ENCODE data around the gene SUPT6H.

DNA sequence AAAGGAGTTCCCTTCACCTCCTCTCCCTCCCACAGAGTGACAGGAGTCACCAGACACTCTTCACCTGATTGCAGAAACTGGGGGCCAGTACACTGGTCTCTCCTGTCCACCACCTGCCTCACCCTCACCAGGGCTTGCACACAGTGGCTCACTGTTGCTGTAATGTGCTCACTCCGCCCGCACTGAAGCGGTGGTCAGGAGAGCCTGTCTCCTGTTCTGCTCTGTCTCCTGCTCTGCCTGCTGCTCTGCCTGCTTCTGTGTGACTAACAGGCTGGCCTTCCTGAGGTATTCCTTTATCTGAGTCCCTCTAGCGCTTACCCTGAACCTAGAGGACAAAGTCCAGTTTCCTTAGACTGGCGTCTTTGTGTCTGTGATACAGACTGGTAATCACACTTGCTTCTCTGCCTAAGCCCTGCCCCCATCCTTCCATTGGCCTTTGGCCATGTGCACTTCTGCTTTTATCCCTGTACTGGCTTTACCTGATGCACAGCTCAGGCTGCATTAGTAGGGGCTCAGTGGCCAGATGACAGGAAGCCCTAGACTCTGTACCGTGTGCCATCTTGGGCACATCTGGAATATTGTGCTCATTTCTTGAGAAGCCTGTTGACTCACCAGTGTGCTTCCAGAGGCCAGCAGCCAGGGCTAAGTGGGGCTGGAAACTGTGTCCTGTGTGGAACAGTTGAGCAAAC is 36.4 kb downstream of the SUPT6H start:
- TF ChIP-seq, protein P1, sequence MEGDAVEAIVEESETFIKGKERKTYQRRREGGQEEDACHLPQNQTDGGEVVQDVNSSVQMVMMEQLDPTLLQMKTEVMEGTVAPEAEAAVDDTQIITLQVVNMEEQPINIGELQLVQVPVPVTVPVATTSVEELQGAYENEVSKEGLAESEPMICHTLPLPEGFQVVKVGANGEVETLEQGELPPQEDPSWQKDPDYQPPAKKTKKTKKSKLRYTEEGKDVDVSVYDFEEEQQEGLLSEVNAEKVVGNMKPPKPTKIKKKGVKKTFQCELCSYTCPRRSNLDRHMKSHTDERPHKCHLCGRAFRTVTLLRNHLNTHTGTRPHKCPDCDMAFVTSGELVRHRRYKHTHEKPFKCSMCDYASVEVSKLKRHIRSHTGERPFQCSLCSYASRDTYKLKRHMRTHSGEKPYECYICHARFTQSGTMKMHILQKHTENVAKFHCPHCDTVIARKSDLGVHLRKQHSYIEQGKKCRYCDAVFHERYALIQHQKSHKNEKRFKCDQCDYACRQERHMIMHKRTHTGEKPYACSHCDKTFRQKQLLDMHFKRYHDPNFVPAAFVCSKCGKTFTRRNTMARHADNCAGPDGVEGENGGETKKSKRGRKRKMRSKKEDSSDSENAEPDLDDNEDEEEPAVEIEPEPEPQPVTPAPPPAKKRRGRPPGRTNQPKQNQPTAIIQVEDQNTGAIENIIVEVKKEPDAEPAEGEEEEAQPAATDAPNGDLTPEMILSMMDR (IDR thresholded peaks at IDR 0.05), result no peak
- TF ChIP-seq POLR2AphosphoS5 (IDR thresholded peaks at IDR 0.05) (no peak), POLR2A (IDR thresholded peaks at IDR 0.05) (no peak), EP300 (IDR thresholded peaks at IDR 0.05) (no peak)
